K562 (cell line): Measurements from ENCODE around the gene CD151. TPM values are rescaled to one million over a fixed set of nuclear protein-coding genes. Genes with fewer than 3 reads are reported as not detected.

Source experiments
- ATAC-seq: fragments of 200-7000 bp; cut with Tn5 transposase; 3 replicates; pipeline ENCODE4 v1.9.1; 2020; ENCODE audit warnings: moderate library complexity
- BruUV-seq: library from RNA; stranded (reverse); fragments of 400-500 nt; replicated peaks from 2 replicates; lab custom pipeline; 2021; lab: Mats Ljungman, UMichigan
- CTCF ChIA-PET: fragments of 300-600 bp; formaldehyde crosslinking; extraction: SDS; loops from one replicate; lab custom pipeline; 2021; ENCODE audit warnings: low intra/inter-chr PET ratio; lab: Yijun Ruan, JAX
- POLR2A ChIA-PET: fragments of 300-600, 350-650 bp; sonication (Branson Sonifier 250); formaldehyde crosslinking; extraction: SDS; loops from one replicate; lab custom pipeline; 2021; ENCODE audit warnings: antibody characterized with exemption, inconsistent platforms; lab: Yijun Ruan, JAX
- DNase-seq, 4 experiments: peaks; one replicate each; pipeline versions ENCODE4 v3.0.0 to v3.0.0-alpha.2; 2011 to 2018; ENCODE audit warnings: low spot score in 3 of 4, mixed read lengths in 3 of 4; ENCODE audit errors: extremely low read depth in 1 of 4
- FAIRE-seq: peaks from 2 replicates; lab custom pipeline; 2011; peaks lifted over from hg19 to GRCh38; lab: Jason Lieb, UNC
- H2AFZ ChIP-seq: 2 replicates; pipeline ENCODE4 v1.6.0; 2011; ENCODE audit warnings: low read depth, low read length, control low read depth, inconsistent platforms
- H3K27ac ChIP-seq: fragments of 200-600 bp; 3 replicates; pipeline ENCODE4 v1.8.0; 2011; ENCODE audit warnings: low read depth, mild to moderate bottlenecking, control low read depth, inconsistent platforms, low read length, moderate library complexity, mixed read lengths; ENCODE audit errors: extremely low read depth
- H3K27me3 ChIP-seq, 2 experiments: fragments of 300-600 bp in 1 of 2; 2 replicates in 1 of 2; 3 replicates in 1 of 2; pipeline versions ENCODE4 v1.6.0 to v1.8.0; 2011; ENCODE audit warnings: inconsistent platforms in 2 of 2, low read length in 2 of 2, mild to moderate bottlenecking in 1 of 2, mixed read lengths in 1 of 2, moderate library complexity in 1 of 2; ENCODE audit not compliant: control insufficient read depth in 2 of 2, insufficient read depth in 2 of 2
- H3K36me3 ChIP-seq: fragments of 300-600 bp; 3 replicates; pipeline ENCODE4 v1.8.0; 2011; ENCODE audit warnings: mild to moderate bottlenecking, low read length, inconsistent platforms; ENCODE audit not compliant: control insufficient read depth, insufficient read depth
- H3K4me1 ChIP-seq, 2 experiments: fragments of 200-600 bp in 1 of 2; replicated peaks in 1 of 2; 2 replicates in 1 of 2; 3 replicates in 1 of 2; pipeline versions ENCODE4 v1.5.1 to v1.8.0; 2011; ENCODE audit warnings: inconsistent platforms in 2 of 2, low read length in 2 of 2, mild to moderate bottlenecking in 1 of 2, mixed read lengths in 1 of 2, moderate library complexity in 1 of 2; ENCODE audit not compliant: control insufficient read depth in 2 of 2, insufficient read depth in 2 of 2
- H3K4me2 ChIP-seq: 2 replicates; pipeline ENCODE4 v1.6.1; 2011; ENCODE audit warnings: low read length, control low read depth, inconsistent platforms, mixed read lengths; ENCODE audit not compliant: insufficient read depth
- H3K4me3 ChIP-seq: fragments of 200-600 bp; sonication (generic), shearing (Covaris generic); 2 replicates; pipeline ENCODE4 v1.5.1; 2016; ENCODE audit warnings: control low read depth, inconsistent platforms
- H3K79me2 ChIP-seq: fragments of 200-600 bp; 3 replicates; pipeline ENCODE4 v1.8.0; 2011; ENCODE audit warnings: low read length, inconsistent platforms; ENCODE audit not compliant: control insufficient read depth, insufficient read depth
- H3K9ac ChIP-seq, 2 experiments: 2 replicates each; pipeline versions ENCODE4 v1.6.0 to v1.6.1; 2011; ENCODE audit warnings: low read depth in 2 of 2, low read length in 2 of 2, control low read depth in 1 of 2, inconsistent platforms in 1 of 2, mild to moderate bottlenecking in 1 of 2, mixed read lengths in 1 of 2; ENCODE audit not compliant: insufficient read depth in 1 of 2
- H3K9me1 ChIP-seq: one replicate; pipeline ENCODE4 v1.6.0; 2011; ENCODE audit warnings: inconsistent platforms, mild to moderate bottlenecking, low read length, moderate library complexity; ENCODE audit not compliant: control insufficient read depth, insufficient read depth
- H3K9me3 ChIP-seq: replicated peaks from 2 replicates; pipeline ENCODE4 v1.5.1; 2011; ENCODE audit warnings: low read depth, low read length, inconsistent platforms; ENCODE audit not compliant: control insufficient read depth, insufficient read depth
- H4K20me1 ChIP-seq: replicated peaks from 2 replicates; pipeline ENCODE4 v1.6.1; 2011; ENCODE audit warnings: low read length, inconsistent platforms, mixed read lengths; ENCODE audit not compliant: control insufficient read depth, insufficient read depth
- ATF3 ChIP-seq, 2 experiments: fragments of 450-650 bp in 1 of 2; sonication (generic) in 1 of 2; formaldehyde crosslinking in 1 of 2; IDR thresholded peaks in 1 of 2; conservative IDR thresholded peaks in 1 of 2; 2 replicates each; pipeline versions ENCODE4 v1.6.1 to v1.8.1; 2016 to 2023; ENCODE audit warnings: mild to moderate bottlenecking in 2 of 2, moderate library complexity in 2 of 2, inconsistent platforms in 1 of 2, missing genetic modification reagents in 1 of 2
- FOXA3 ChIP-seq, 2 experiments: fragments of 450-650 bp in 1 of 2; sonication (generic) in 1 of 2; formaldehyde crosslinking; IDR thresholded peaks in 1 of 2; conservative IDR thresholded peaks in 1 of 2; 2 replicates each; pipeline versions ENCODE4 v1.4.0 to v1.8.0; 2020 to 2022; ENCODE audit warnings: mild to moderate bottlenecking in 2 of 2, missing genetic modification reagents in 1 of 2
- GABPA ChIP-seq: fragments of 200-800 bp; sonication (Bioruptor generic); conservative IDR thresholded peaks from 2 replicates; pipeline ENCODE4 v1.6.1; 2016; ENCODE audit warnings: low read depth, missing genetic modification characterization, missing compliant biosample characterization
- GATAD2B ChIP-seq: fragments of 450-650 bp; IDR thresholded peaks from 2 replicates; pipeline ENCODE4 v1.6.1; 2017; ENCODE audit warnings: mild to moderate bottlenecking, borderline replicate concordance
- ILK ChIP-seq: fragments of 450-650 bp; IDR thresholded peaks from 2 replicates; pipeline ENCODE4 v1.6.1; 2016; ENCODE audit warnings: missing genetic modification characterization, low read depth, mild to moderate bottlenecking, missing compliant biosample characterization, moderate library complexity, borderline replicate concordance
- MYBL2 ChIP-seq, 2 experiments: fragments of 450-650 bp in 1 of 2; sonication (generic) in 1 of 2; formaldehyde crosslinking in 1 of 2; IDR thresholded peaks; 2 replicates each; pipeline versions ENCODE4 v1.6.1 to v1.8.1; 2017 to 2022; ENCODE audit warnings: borderline replicate concordance in 1 of 2, inconsistent platforms in 1 of 2, low read depth in 1 of 2, mild to moderate bottlenecking in 1 of 2, missing genetic modification reagents in 1 of 2, moderate library complexity in 1 of 2
- RBM34 ChIP-seq: fragments of 200-400 bp; formaldehyde crosslinking; IDR thresholded peaks from 2 replicates; pipeline ENCODE4 v1.6.1; 2018; ENCODE audit warnings: low read length, borderline replicate concordance; ENCODE audit not compliant: insufficient read depth
- SAFB2 ChIP-seq: fragments of 200-400 bp; formaldehyde crosslinking; IDR thresholded peaks from 2 replicates; pipeline ENCODE4 v1.6.1; 2018; ENCODE audit warnings: borderline replicate concordance, low read length, low read depth, moderate library complexity; ENCODE audit not compliant: severe bottlenecking
- SIN3B ChIP-seq: fragments of 450-650 bp; IDR thresholded peaks from 2 replicates; pipeline ENCODE4 v1.6.1; 2017; ENCODE audit warnings: low read depth, mild to moderate bottlenecking, moderate library complexity
- ZBTB33 ChIP-seq: sonication (generic); formaldehyde crosslinking; IDR thresholded peaks from 2 replicates; pipeline ENCODE4 v1.8.1; 2023; ENCODE audit warnings: mild to moderate bottlenecking, missing genetic modification reagents
- ZNF280A ChIP-seq: fragments of 450-650 bp; IDR thresholded peaks from 2 replicates; pipeline ENCODE4 v1.6.1; 2018; ENCODE audit warnings: mild to moderate bottlenecking, low read depth; ENCODE audit not compliant: partially characterized antibody
- ZNF398 ChIP-seq: fragments of 250-450 bp; sonication (Bioruptor Pico); IDR thresholded peaks from 2 replicates; pipeline ENCODE4 v1.8.0; 2021; ENCODE audit warnings: moderate library complexity, mild to moderate bottlenecking, inconsistent platforms
- WGBS: fragments of 100-300 bp; shearing (Covaris generic); methylation state at CpG from one replicate; pipeline ENCODE4 v1.1.6; 2016; ENCODE audit warnings: low coverage, mixed read lengths; ENCODE audit not compliant: insufficient coverage; ENCODE audit errors: missing lambda C conversion rate; 5-methylcytosine and 5-hydroxymethylcytosine counted together
- in situ Hi-C: fragments of 300-500 bp; cut with MboI; formaldehyde crosslinking; loops from 4 replicates; pipeline ENCODE4 v1.15.0; 2018; ENCODE audit warnings: inconsistent platforms, mixed read lengths
- intact Hi-C: fragments of 100-400 bp; cut with micrococcal nuclease; formaldehyde crosslinking; loops from 2 replicates; pipeline ENCODE4 v1.14.2; 2022
- polyA plus RNA-seq, 8 experiments: library from polyadenylated mRNA; depleted of rRNA in 4 of 8; stranded (reverse) in 5 of 8; unstranded in 3 of 8; fragments of >200 nt; fragmentation: Nextera tagmentation in 2 of 8; fragmentation: Illumina TruSeq in 1 of 8; extraction: Ambion mirVana in 2 of 8; extraction: Trizol in 1 of 8; gene quantifications; 2 replicates each; pipeline versions ENCODE4 v1.2.1 to v1.2.3, GENCODE V29; 2011 to 2014; ENCODE audit warnings: inconsistent platforms in 1 of 8, missing spikeins in 1 of 8
- total RNA-seq, 7 experiments: library from RNA; depleted of rRNA in 6 of 7; stranded (reverse); fragments of >200 nt in 6 of 7; fragmentation: Illumina TruSeq in 2 of 7; extraction: Trizol in 2 of 7; gene quantifications; 2 replicates each; pipeline versions ENCODE4 v1.2.1 to v1.2.3, GENCODE V29; 2011 to 2021; ENCODE audit warnings: low replicate concordance in 1 of 7

Gene CD151
- total and polyA plus RNA-seq, 9 of the 15 experiments (the other 6 are each of a cell fraction or from before 2014, with no cell fraction given), result 2.3 to 187 (median 140) TPM

GRCh38 chr11:849951-850774 lies 17.4 kb downstream of the CD151 start:
- ChIA-PET CTCF (interaction anchor here (0.6 to 1.3 kb wide), 3 partner anchors 201 to 205 kb away, joined by 3 to 4 read pairs (median 3); no protein-coding TSS in a partner anchor), POLR2A (no interaction called here)
- DNase-seq (no peak), FAIRE-seq (no peak), ATAC-seq (no peak)
- BruUV-seq, result no TSS peak
- Histone ChIP-seq H3K27me3 (no peaks in the 10 kb centered on the region), H2AFZ (no peak overlapping the region), H4K20me1 (no peaks in the 10 kb centered on the region; the same call in 1 of the 2 replicates), H3K4me1 (peaks cover 0 to 84% of the 10 kb centered on the region in 2 experiments; a peak in 2 of 5 replicates), H3K4me2 (no peak overlapping the region), H3K9me3 (no peaks in the 10 kb centered on the region), H3K79me2 (no peaks in the 10 kb centered on the region), H3K27ac (no peak overlapping the region), H3K36me3 (no peaks in the 10 kb centered on the region), H3K9ac (no peak overlapping the region), H3K9me1 (no peaks in the 10 kb centered on the region), H3K4me3 (no peak overlapping the region)
- 97% methylated on average over 20 of the region's 97 CpGs for WGBS
- intact Hi-C loops, result loop anchor here (5.0 to 10.0 kb wide), 2 partner anchors 65 to 202 kb away; partner anchors contain the start of gene CHID1
- in situ Hi-C loops, result no loop called here
- TF ChIP-seq MYBL2 (IDR thresholded peaks at IDR 0.05; ENCODE audit: low read depth) (no peak), MYBL2 (CRISPR knock-in tag; IDR thresholded peaks at IDR 0.05; ENCODE audit: borderline replicate concordance) (no peak), FOXA3 (CRISPR knock-in tag; conservative IDR thresholded peaks at IDR 0.05 in 1 of 2, IDR thresholded peaks at IDR 0.05 in 1 of 2) (no peak), GABPA (tag) (no peak), GATAD2B (no peak), ATF3 (IDR thresholded peaks at IDR 0.05) (no peak), ATF3 (CRISPR knock-in tag; conservative IDR thresholded peaks at IDR 0.05) (no peak), ILK (tag) (no peak), SAFB2 (no peak), ZBTB33 (CRISPR knock-in tag) (no peak), SIN3B (no peak), ZNF280A (no peak), RBM34 (no peak), ZNF398 (no peak)
